Measurements from ENCODE around the gene FAM227A. TPM values are rescaled to one million over a fixed set of nuclear protein-coding genes. Genes with fewer than 3 reads are reported as not detected.
"Not testable (repeated sequence)": the region's sequence is repeated elsewhere in the genome, so short reads cannot be mapped to it uniquely, and the experiment has no call there.

The FAM227A gene
- total RNA-seq, 1 donor from 2014 or later, result 0.22 TPM

- DNase-seq (ENCODE audit: low spot score), result no peak
Measured at GRCh38 chr22:38674888-38675287, 18.7 kb upstream of the FAM227A start.

GRCh38 chr22:38657045-38657909 lies 1.1 kb upstream of the FAM227A start:
- DNase-seq (ENCODE audit: low spot score), result no peak

GRCh38 chr22:38655519-38656255 lies 505 bp downstream of the FAM227A start:
- no peak for DNase-seq (ENCODE audit: low spot score)

- DNase-seq (ENCODE audit: low spot score), result no peak
Measured at GRCh38 chr22:38653741-38654140, 2.5 kb downstream of the FAM227A start.

- no peak for DNase-seq (ENCODE audit: low spot score)
Measured at GRCh38 chr22:38652859-38653258, 3.3 kb downstream of the FAM227A start.

- no peak for DNase-seq (ENCODE audit: low spot score)
Measured at GRCh38 chr22:38649841-38650522, 6.2 kb downstream of the FAM227A start.

GRCh38 chr22:38645430-38645829 lies 10.8 kb downstream of the FAM227A start:
- DNase-seq (ENCODE audit: low spot score), result no peak

- DNase-seq (ENCODE audit: low spot score), result not testable (repeated sequence)
Measured at GRCh38 chr22:38644245-38644644, 11.9 kb downstream of the FAM227A start.

- no peak for DNase-seq (ENCODE audit: low spot score)
Measured at GRCh38 chr22:38641476-38642040, 14.6 kb downstream of the FAM227A start.

GRCh38 chr22:38638728-38639127 lies 17.5 kb downstream of the FAM227A start:
- no peak for DNase-seq (ENCODE audit: low spot score)

- DNase-seq (ENCODE audit: low spot score), result no peak
Measured at GRCh38 chr22:38638216-38638615, 18.0 kb downstream of the FAM227A start.

- no peak for DNase-seq (ENCODE audit: low spot score)
Measured at GRCh38 chr22:38632528-38632927, 23.7 kb downstream of the FAM227A start.

GRCh38 chr22:38631724-38632123 lies 24.5 kb downstream of the FAM227A start:
- DNase-seq (ENCODE audit: low spot score), result no peak

- no peak for DNase-seq (ENCODE audit: low spot score)
Measured at GRCh38 chr22:38629108-38629507, 27.1 kb downstream of the FAM227A start.

GRCh38 chr22:38628444-38628843 lies 27.7 kb downstream of the FAM227A start:
- no peak for DNase-seq (ENCODE audit: low spot score)

GRCh38 chr22:38623351-38623750 lies 32.8 kb downstream of the FAM227A start:
- DNase-seq (ENCODE audit: low spot score), result no peak

GRCh38 chr22:38618682-38619081 lies 37.5 kb downstream of the FAM227A start:
- DNase-seq (ENCODE audit: low spot score), result no peak

- no peak for DNase-seq (ENCODE audit: low spot score)
Measured at GRCh38 chr22:38618258-38618657, 37.9 kb downstream of the FAM227A start.

- DNase-seq (ENCODE audit: low spot score), result not testable (repeated sequence)
Measured at GRCh38 chr22:38615064-38615405, 41.2 kb downstream of the FAM227A start.

- DNase-seq (ENCODE audit: low spot score), result no peak
Measured at GRCh38 chr22:38614332-38615063, 41.7 kb downstream of the FAM227A start.

GRCh38 chr22:38613588-38613987 lies 42.6 kb downstream of the FAM227A start:
- no peak for DNase-seq (ENCODE audit: low spot score)

All from mesenteric fat pad (tissue), 1 donor.